Prostate gland (tissue), 2 donors: ENCODE measurements around the gene APBA2. TPM values are rescaled to one million over a fixed set of nuclear protein-coding genes. Genes with fewer than 3 reads are reported as not detected.
"Not testable (repeated sequence)": the region's sequence is repeated elsewhere in the genome, so short reads cannot be mapped to it uniquely, and the experiment has no call there.

Experiments
- DNase-seq: peaks from one replicate; pipeline ENCODE4 v3.0.0-alpha.2; 2019; ENCODE audit warnings: low spot score
- H3K27ac ChIP-seq, 2 donors: fragments of 200-600 bp; sonication (generic); 2 replicates each; pipeline ENCODE4 v1.5.1; 2017 to 2019
- H3K27me3 ChIP-seq: fragments of 200-600 bp; sonication (generic); replicated peaks from 2 replicates; pipeline ENCODE4 v1.5.1; 2019; ENCODE audit not compliant: insufficient read depth
- H3K36me3 ChIP-seq, 2 donors: fragments of 200-600 bp; sonication (generic); 1 replicate in 1 of 2; 2 replicates in 1 of 2; pipeline versions ENCODE4 v1.5.1 to v1.8.1; 2017 to 2019
- H3K4me1 ChIP-seq: fragments of 200-600 bp; sonication (generic); replicated peaks from 2 replicates; pipeline ENCODE4 v1.5.1; 2019
- H3K4me3 ChIP-seq, 2 donors: fragments of 200-600 bp; sonication (generic); 2 replicates each; pipeline ENCODE4 v1.5.1; 2017 to 2019
- H3K9me3 ChIP-seq: fragments of 200-600 bp; sonication (generic); 2 replicates; pipeline ENCODE4 v1.5.1; 2017
- POLR2A ChIP-seq: fragments of 450-650 bp; IDR thresholded peaks from one replicate; pipeline ENCODE4 v1.6.1; 2016; ENCODE audit warnings: antibody characterized with exemption, mild to moderate bottlenecking
- POLR2AphosphoS5 ChIP-seq: sonication (generic); formaldehyde crosslinking; IDR thresholded peaks from one replicate; pipeline ENCODE4 v1.6.1; 2017; ENCODE audit warnings: antibody characterized with exemption
- whole genome bisulfite sequencing: methylation state at CpG from one replicate; pipeline ENCODE4 v1.1.5; 2018; 5-methylcytosine and 5-hydroxymethylcytosine counted together
- intact Hi-C: fragments of 100-400 bp; cut with DNase I; formaldehyde crosslinking; loops from one replicate; pipeline ENCODE4 v1.14.2; 2022
- total RNA-seq, 2 donors: library from RNA; depleted of rRNA; stranded (reverse); fragments of >200 nt; gene quantifications; one replicate each; pipeline ENCODE4 v1.1.0, GENCODE V29; 2016
- TF ChIP-seq, protein P1 (sequence below), 4 experiments: fragments of 200-600 bp in 2 of 4; fragments of 450-650 bp in 2 of 4; sonication (generic) in 2 of 4; IDR thresholded peaks; 1 replicate in 3 of 4; 2 replicates in 1 of 4; pipeline ENCODE4 v1.5.1; 2016 to 2019; ENCODE audit warnings: antibody characterized with exemption in 4 of 4, mild to moderate bottlenecking in 2 of 4, moderate library complexity in 2 of 4

The APBA2 gene
- total RNA-seq, 2 donors from 2014 or later: 2.6 to 25.3 TPM

DNA sequence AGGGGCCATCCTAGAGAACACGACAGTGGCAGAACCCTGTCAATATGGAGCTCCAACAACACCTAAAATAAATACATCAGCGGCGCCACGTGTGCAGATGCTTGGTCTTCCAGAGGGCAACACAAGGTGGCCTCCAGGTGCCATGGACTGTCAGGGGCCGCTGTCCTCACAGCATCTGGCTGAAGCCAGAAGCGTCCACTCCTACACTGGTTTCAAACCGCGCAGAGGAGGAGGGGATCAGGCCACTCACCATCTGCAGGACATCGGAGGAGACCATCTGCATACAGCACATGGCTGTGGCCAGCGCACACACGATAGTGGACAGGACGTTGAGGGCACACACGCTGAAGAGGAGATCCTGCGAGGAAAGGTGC lies 265.7 kb downstream of the APBA2 start:
- TF ChIP-seq POLR2AphosphoS5 (no peak), POLR2A (no peak)
- TF ChIP-seq, protein P1, sequence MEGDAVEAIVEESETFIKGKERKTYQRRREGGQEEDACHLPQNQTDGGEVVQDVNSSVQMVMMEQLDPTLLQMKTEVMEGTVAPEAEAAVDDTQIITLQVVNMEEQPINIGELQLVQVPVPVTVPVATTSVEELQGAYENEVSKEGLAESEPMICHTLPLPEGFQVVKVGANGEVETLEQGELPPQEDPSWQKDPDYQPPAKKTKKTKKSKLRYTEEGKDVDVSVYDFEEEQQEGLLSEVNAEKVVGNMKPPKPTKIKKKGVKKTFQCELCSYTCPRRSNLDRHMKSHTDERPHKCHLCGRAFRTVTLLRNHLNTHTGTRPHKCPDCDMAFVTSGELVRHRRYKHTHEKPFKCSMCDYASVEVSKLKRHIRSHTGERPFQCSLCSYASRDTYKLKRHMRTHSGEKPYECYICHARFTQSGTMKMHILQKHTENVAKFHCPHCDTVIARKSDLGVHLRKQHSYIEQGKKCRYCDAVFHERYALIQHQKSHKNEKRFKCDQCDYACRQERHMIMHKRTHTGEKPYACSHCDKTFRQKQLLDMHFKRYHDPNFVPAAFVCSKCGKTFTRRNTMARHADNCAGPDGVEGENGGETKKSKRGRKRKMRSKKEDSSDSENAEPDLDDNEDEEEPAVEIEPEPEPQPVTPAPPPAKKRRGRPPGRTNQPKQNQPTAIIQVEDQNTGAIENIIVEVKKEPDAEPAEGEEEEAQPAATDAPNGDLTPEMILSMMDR (IDR thresholded peaks at IDR 0.05): no peak
- no peaks in the 10 kb centered on the region for H3K9me3 ChIP-seq
- H3K36me3 ChIP-seq: no peaks in the 10 kb centered on the region
- H3K27me3 ChIP-seq: no peaks in the 10 kb centered on the region
- no peaks in the 10 kb centered on the region for H3K4me1 ChIP-seq
- DNase-seq: no peak
- no peak overlapping the region for H3K27ac ChIP-seq
- intact Hi-C loops: no loop called here
- 96% methylated on average over 14 of the region's 14 CpGs for WGBS
- no peak overlapping the region for H3K4me3 ChIP-seq

DNA sequence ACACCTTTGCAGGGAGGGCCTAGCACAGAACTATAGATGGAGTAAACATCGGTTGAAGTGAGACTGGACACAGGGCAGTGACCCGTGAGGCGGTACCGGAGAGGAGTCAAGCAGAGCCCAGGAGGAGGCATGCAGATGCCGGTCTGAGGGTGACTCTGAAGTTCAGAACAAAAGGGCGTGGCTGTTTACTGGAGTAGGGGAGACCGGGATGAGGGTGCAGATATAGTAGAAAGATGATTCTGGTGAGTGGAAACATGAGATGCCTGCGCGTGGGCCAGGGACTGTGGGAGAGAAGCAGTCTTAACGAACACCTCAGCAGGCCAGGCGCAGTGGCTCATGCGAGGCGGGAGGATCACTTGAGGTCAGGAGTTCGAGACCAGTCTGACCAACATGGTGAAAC lies 270.7 kb downstream of the APBA2 start:
- intact Hi-C loops: no loop called here
- WGBS: 95% methylated on average over 14 of the region's 14 CpGs
- H3K27me3 ChIP-seq: no peaks in the 10 kb centered on the region
- no peak overlapping the region for H3K4me3 ChIP-seq
- no peak for DNase-seq
- TF ChIP-seq POLR2AphosphoS5: no peak
- TF ChIP-seq, protein P1 (IDR thresholded peaks at IDR 0.05): no peak
- TF ChIP-seq POLR2A: no peak
- no peaks in the 10 kb centered on the region for H3K36me3 ChIP-seq
- no peaks in the 10 kb centered on the region for H3K4me1 ChIP-seq
- H3K27ac ChIP-seq: no peak overlapping the region
- no peaks in the 10 kb centered on the region for H3K9me3 ChIP-seq

DNA sequence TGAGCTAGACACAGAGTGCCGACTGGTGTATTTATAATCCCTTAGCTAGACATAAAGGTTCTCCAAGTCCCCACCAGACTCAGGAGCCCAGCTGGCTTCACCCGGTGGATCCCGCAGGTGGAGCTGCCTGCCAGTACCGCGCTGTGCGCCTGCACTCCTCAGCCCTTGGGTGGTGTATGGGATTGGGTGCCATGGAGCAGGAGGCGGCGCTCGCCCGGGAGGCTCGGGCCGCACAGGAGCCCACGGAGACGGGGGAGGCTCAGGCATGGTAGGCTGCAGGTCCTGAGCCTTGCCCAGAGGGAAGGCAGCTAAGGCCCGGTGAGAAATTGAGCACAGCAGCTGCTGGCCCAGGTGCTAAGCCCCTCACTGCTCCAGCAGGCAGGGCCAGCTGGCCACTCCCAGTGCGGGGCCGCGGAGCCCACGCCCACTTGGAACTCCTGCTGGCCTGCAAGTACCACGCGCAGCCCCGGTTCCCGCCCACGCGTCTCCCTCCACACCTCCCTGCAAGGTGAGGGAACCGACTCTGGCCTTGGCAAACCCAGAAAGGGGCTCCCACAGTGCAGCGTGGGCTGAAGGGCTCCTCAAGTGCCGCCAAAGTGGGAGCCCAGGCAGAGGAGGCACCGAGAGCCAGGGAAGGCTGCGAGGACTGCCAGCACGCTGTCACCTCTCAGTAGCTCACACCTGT lies 274.1 kb downstream of the APBA2 start:
- H3K9me3 ChIP-seq: no peaks in the 10 kb centered on the region
- DNase-seq: no peak
- intact Hi-C loops: no loop called here
- TF ChIP-seq POLR2A: no peak
- TF ChIP-seq, protein P1 (IDR thresholded peaks at IDR 0.05): no peak
- TF ChIP-seq POLR2AphosphoS5: no peak
- 95% methylated on average over 22 of the region's 31 CpGs for WGBS
- H3K27me3 ChIP-seq: no peaks in the 10 kb centered on the region
- no peaks in the 10 kb centered on the region for H3K36me3 ChIP-seq
- no peak overlapping the region for H3K4me3 ChIP-seq
- no peaks in the 10 kb centered on the region for H3K4me1 ChIP-seq
- no peak overlapping the region for H3K27ac ChIP-seq

DNA sequence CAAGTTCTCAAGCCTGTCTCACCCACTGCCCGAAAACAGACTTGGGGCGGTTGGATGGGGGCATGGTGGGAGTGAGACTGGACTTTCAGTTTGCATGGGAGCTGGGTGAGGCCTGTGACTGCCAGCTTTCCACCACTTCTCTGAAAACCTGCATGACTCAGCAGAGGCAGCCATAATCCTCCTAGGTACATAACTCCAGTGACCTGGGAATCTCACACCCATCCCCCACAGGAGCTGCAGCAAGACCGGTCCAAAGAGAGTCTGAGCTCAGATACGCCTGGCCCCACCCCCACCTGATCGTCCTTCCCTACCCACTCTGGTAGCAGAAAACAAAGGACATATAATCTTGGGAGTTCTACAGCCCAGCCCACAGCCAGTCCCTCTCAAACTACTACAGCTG lies 276.6 kb downstream of the APBA2 start:
- TF ChIP-seq POLR2A: no peak
- TF ChIP-seq, protein P1 (IDR thresholded peaks at IDR 0.05): no peak
- no peak for TF ChIP-seq POLR2AphosphoS5
- DNase-seq: no peak
- no peaks in the 10 kb centered on the region for H3K9me3 ChIP-seq
- intact Hi-C loops: no loop called here
- no peaks in the 10 kb centered on the region for H3K27me3 ChIP-seq
- H3K4me1 ChIP-seq: no peaks in the 10 kb centered on the region
- no peak overlapping the region for H3K27ac ChIP-seq
- 83% methylated on average over 5 of the region's 5 CpGs for WGBS
- no peaks in the 10 kb centered on the region for H3K36me3 ChIP-seq
- H3K4me3 ChIP-seq: no peak overlapping the region

DNA sequence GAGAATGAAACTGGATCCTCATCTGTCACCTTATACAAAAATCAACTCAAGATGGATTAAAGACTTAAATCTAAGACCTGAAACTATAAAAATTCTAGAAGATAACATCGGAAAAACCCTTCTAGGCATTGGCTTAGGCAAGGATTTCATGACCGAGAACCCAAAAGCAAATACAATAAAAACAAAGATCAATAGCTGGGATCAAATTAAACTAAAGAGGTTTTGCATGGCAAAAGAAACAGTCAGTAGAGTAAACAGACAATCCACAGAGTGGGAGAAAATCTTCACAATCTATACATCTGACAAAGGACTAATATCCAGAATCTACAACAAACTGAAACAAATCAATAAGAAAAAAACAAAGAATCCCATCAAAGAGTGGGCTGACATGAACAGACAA lies 281.3 kb downstream of the APBA2 start:
- H3K4me1 ChIP-seq, H3K4me3 ChIP-seq, intact Hi-C loops, H3K27ac ChIP-seq, H3K27me3 ChIP-seq, DNase-seq, H3K36me3 ChIP-seq, H3K9me3 ChIP-seq: not testable (repeated sequence)
- WGBS: 46% methylated on average over 2 of the region's 2 CpGs

Other genes starting within 250 kb of the APBA2 start
- 1 to 10 TPM in 1 of 2 donors, not detected in 1; 1.5 TPM for gene GOLGA8M, start 173.6 kb upstream of the APBA2 start, total RNA-seq
- 1 to 10 TPM in 1 of 2 donors, not detected in 1; 2.7 TPM for gene GOLGA6L7, start 37.3 kb upstream of the APBA2 start, total RNA-seq